ENCODE measurements around the gene RALGPS2. TPM values are rescaled to one million over a fixed set of nuclear protein-coding genes. Genes with fewer than 3 reads are reported as not detected.

The RALGPS2 gene
- total RNA-seq, 1 experiment from 2014 or later = 63.0 TPM

GRCh38 chr1:178868706-178869105 lies 143.7 kb downstream of the RALGPS2 start:
- Histone ChIP-seq H3K9me3 (no peaks in the 10 kb centered on the region), H3K36me3 (peaks cover 17% of the 10 kb centered on the region), H3K4me3 (no peak overlapping the region), H3K27me3 (no peaks in the 10 kb centered on the region)
- no peak for DNase-seq

- no peak overlapping the region for H3K4me3 ChIP-seq
- no peaks in the 10 kb centered on the region for H3K27me3 ChIP-seq
- no peaks in the 10 kb centered on the region for H3K9me3 ChIP-seq
- no peak for DNase-seq
- peaks cover 17% of the 10 kb centered on the region for H3K36me3 ChIP-seq
These were observed 144.2 kb downstream of the RALGPS2 start for GRCh38 chr1:178869119-178869697.

GRCh38 chr1:178870221-178870620 lies 145.2 kb downstream of the RALGPS2 start:
- DNase-seq = no peak
- Histone ChIP-seq H3K9me3 (no peaks in the 10 kb centered on the region), H3K36me3 (peaks cover 20% of the 10 kb centered on the region), H3K4me3 (no peak overlapping the region), H3K27me3 (no peaks in the 10 kb centered on the region)

- Histone ChIP-seq H3K27me3 (no peaks in the 10 kb centered on the region), H3K36me3 (peaks cover 20% of the 10 kb centered on the region), H3K9me3 (no peaks in the 10 kb centered on the region), H3K4me3 (no peak within 1 kb of the TSS)
- DNase-seq = no peak
These were observed 145.9 kb downstream of the RALGPS2 start, which contains the start of gene ANGPTL1 for GRCh38 chr1:178870944-178871343. Gene ANGPTL1, minus strand, starts transcription at chr1:178871077. Its CDS starts 5,301 bp downstream, at chr1:178865776.

- Histone ChIP-seq H3K27me3 (no peaks in the 10 kb centered on the region), H3K36me3 (peaks cover 22% of the 10 kb centered on the region), H3K9me3 (no peaks in the 10 kb centered on the region), H3K4me3 (no peak overlapping the region)
- no peak for DNase-seq
These were observed 146.7 kb downstream of the RALGPS2 start for GRCh38 chr1:178871551-178872320.

GRCh38 chr1:178874966-178875365 lies 149.9 kb downstream of the RALGPS2 start:
- Histone ChIP-seq H3K27me3 (no peaks in the 10 kb centered on the region), H3K9me3 (no peaks in the 10 kb centered on the region), H3K36me3 (peaks cover 42% of the 10 kb centered on the region), H3K4me3 (no peak overlapping the region)
- no peak for DNase-seq

GRCh38 chr1:178875936-178876335 lies 150.9 kb downstream of the RALGPS2 start:
- H3K4me3 ChIP-seq = no peak overlapping the region
- no peaks in the 10 kb centered on the region for H3K9me3 ChIP-seq
- no peak for DNase-seq
- peaks cover 52% of the 10 kb centered on the region for H3K36me3 ChIP-seq
- H3K27me3 ChIP-seq = no peaks in the 10 kb centered on the region

GRCh38 chr1:178877896-178878295 lies 152.9 kb downstream of the RALGPS2 start:
- Histone ChIP-seq H3K4me3 (no peak overlapping the region), H3K27me3 (no peaks in the 10 kb centered on the region), H3K9me3 (no peaks in the 10 kb centered on the region), H3K36me3 (peaks cover 61% of the 10 kb centered on the region)
- no peak for DNase-seq

GRCh38 chr1:178881950-178882349 lies 156.9 kb downstream of the RALGPS2 start:
- no peaks in the 10 kb centered on the region for H3K27me3 ChIP-seq
- H3K36me3 ChIP-seq = peaks cover 81% of the 10 kb centered on the region
- DNase-seq = no peak
- H3K4me3 ChIP-seq = no peak overlapping the region
- H3K9me3 ChIP-seq = no peaks in the 10 kb centered on the region

GRCh38 chr1:178885869-178886268 lies 160.8 kb downstream of the RALGPS2 start:
- no peak overlapping the region for H3K4me3 ChIP-seq
- H3K27me3 ChIP-seq = no peaks in the 10 kb centered on the region
- H3K9me3 ChIP-seq = no peaks in the 10 kb centered on the region
- peaks cover 88% of the 10 kb centered on the region for H3K36me3 ChIP-seq
- DNase-seq = no peak

GRCh38 chr1:178886551-178886950 lies 161.5 kb downstream of the RALGPS2 start:
- H3K36me3 ChIP-seq = peaks cover 85% of the 10 kb centered on the region
- H3K4me3 ChIP-seq = no peak overlapping the region
- H3K27me3 ChIP-seq = no peaks in the 10 kb centered on the region
- H3K9me3 ChIP-seq = no peaks in the 10 kb centered on the region
- no peak for DNase-seq

GRCh38 chr1:178895928-178896327 lies 170.9 kb downstream of the RALGPS2 start:
- Histone ChIP-seq H3K36me3 (peaks cover 77% of the 10 kb centered on the region), H3K27me3 (no peaks in the 10 kb centered on the region)
- no peak for DNase-seq

GRCh38 chr1:178898401-178898800 lies 173.4 kb downstream of the RALGPS2 start:
- Histone ChIP-seq H3K9me3 (no peaks in the 10 kb centered on the region), H3K27me3 (no peaks in the 10 kb centered on the region), H3K4me3 (no peak overlapping the region), H3K36me3 (peaks cover 83% of the 10 kb centered on the region)
- DNase-seq = no peak

More at GRCh38 chr1:178895928-178896327, 170.9 kb downstream of the RALGPS2 start:
- no peak overlapping the region for H3K4me3 ChIP-seq
- H3K9me3 ChIP-seq = no peaks in the 10 kb centered on the region

- Histone ChIP-seq H3K27me3 (no peaks in the 10 kb centered on the region), H3K9me3 (no peaks in the 10 kb centered on the region), H3K4me3 (no peak overlapping the region)
These were observed 174.4 kb downstream of the RALGPS2 start for GRCh38 chr1:178899402-178899801.

GRCh38 chr1:178901482-178902125 lies 176.6 kb downstream of the RALGPS2 start:
- H3K36me3 ChIP-seq = peaks cover 84% of the 10 kb centered on the region
- no peaks in the 10 kb centered on the region for H3K9me3 ChIP-seq
- no peak for DNase-seq
- H3K27me3 ChIP-seq = no peaks in the 10 kb centered on the region
- no peak overlapping the region for H3K4me3 ChIP-seq

More at GRCh38 chr1:178899402-178899801, 174.4 kb downstream of the RALGPS2 start:
- DNase-seq = no peak
- peaks cover 81% of the 10 kb centered on the region for H3K36me3 ChIP-seq

- Histone ChIP-seq H3K4me3 (no peak overlapping the region), H3K27me3 (no peaks in the 10 kb centered on the region), H3K9me3 (no peaks in the 10 kb centered on the region), H3K36me3 (peaks cover 91% of the 10 kb centered on the region)
- DNase-seq = no peak
These were observed 183.3 kb downstream of the RALGPS2 start for GRCh38 chr1:178908358-178908757.

- DNase-seq = no peak
- no peaks in the 10 kb centered on the region for H3K27me3 ChIP-seq
- peaks cover 92% of the 10 kb centered on the region for H3K36me3 ChIP-seq
- no peaks in the 10 kb centered on the region for H3K9me3 ChIP-seq
- no peak overlapping the region for H3K4me3 ChIP-seq
These were observed 185.0 kb downstream of the RALGPS2 start for GRCh38 chr1:178910023-178910422.

Measured in MG63 (cell line).